H1 (cell line): ENCODE data around the gene DDHD1. TPM values are rescaled to one million over a fixed set of nuclear protein-coding genes. Genes with fewer than 3 reads are reported as not detected.

Source experiments
- CTCF ChIA-PET: fragments of 300-600 bp; sonication (Branson Sonifier 250); formaldehyde crosslinking; loops from one replicate; lab custom pipeline; 2021; ENCODE audit not compliant: partially characterized antibody; lab: Charles Lee
- POLR2A ChIA-PET: fragments of 300-600 bp; sonication (Branson Sonifier 250); formaldehyde crosslinking; loops from one replicate; lab custom pipeline; 2021; ENCODE audit warnings: inconsistent platforms; ENCODE audit not compliant: partially characterized antibody; lab: Charles Lee
- DNase-seq, 2 experiments: peaks; one replicate each; pipeline versions ENCODE4 v3.0.0 to v3.0.0-alpha.2; 2010 to 2022; ENCODE audit warnings: low spot score in 2 of 2, low read depth in 1 of 2, mixed read lengths in 1 of 2
- FAIRE-seq: peaks from 2 replicates; lab custom pipeline; 2011; peaks lifted over from hg19 to GRCh38; lab: Jason Lieb, UNC
- H2AFZ ChIP-seq: 2 replicates; pipeline ENCODE4 v1.8.1; 2012; ENCODE audit warnings: low read length, inconsistent platforms
- H2AK5ac ChIP-seq: 2 replicates; pipeline ENCODE4 v1.6.1; 2013; ENCODE audit warnings: low read depth, low read length
- H2BK120ac ChIP-seq: replicated peaks from 2 replicates; pipeline ENCODE3; 2013; ENCODE audit warnings: low read depth, low read length, inconsistent platforms
- H2BK12ac ChIP-seq: 2 replicates; pipeline ENCODE4 v1.6.1; 2013; ENCODE audit warnings: low read depth, low read length
- H2BK15ac ChIP-seq: 2 replicates; pipeline ENCODE4 v1.6.1; 2013; ENCODE audit warnings: low read length
- H2BK20ac ChIP-seq: 2 replicates; pipeline ENCODE4 v1.6.1; 2013; ENCODE audit warnings: low read length
- H2BK5ac ChIP-seq: 2 replicates; pipeline ENCODE4 v1.6.1; 2013; ENCODE audit warnings: low read depth, low read length
- H3K14ac ChIP-seq: 2 replicates; pipeline ENCODE4 v1.6.1; 2013; ENCODE audit warnings: inconsistent platforms; ENCODE audit not compliant: insufficient read length
- H3K18ac ChIP-seq: 2 replicates; pipeline ENCODE4 v1.6.1; 2013; ENCODE audit warnings: low read length; ENCODE audit errors: extremely low read depth
- H3K23ac ChIP-seq: 2 replicates; pipeline ENCODE4 v1.6.1; 2013; ENCODE audit warnings: inconsistent platforms; ENCODE audit not compliant: insufficient read length
- H3K23me2 ChIP-seq: 2 replicates; pipeline ENCODE4 v1.6.1; 2013; ENCODE audit warnings: low read depth, low read length
- H3K27ac ChIP-seq: 2 replicates; pipeline ENCODE4 v1.6.1; 2011; ENCODE audit warnings: low read depth, low read length, inconsistent platforms
- H3K27me3 ChIP-seq, 4 experiments: replicated peaks in 1 of 4; 1 replicate in 1 of 4; 2 replicates in 3 of 4; pipeline versions ENCODE4 v1.6.1 to v1.8.1; 2011 to 2013; ENCODE audit warnings: low read length in 3 of 4, mild to moderate bottlenecking in 3 of 4, inconsistent platforms in 2 of 4, mixed read lengths in 2 of 4, moderate library complexity in 1 of 4; ENCODE audit not compliant: control insufficient read depth in 3 of 4, insufficient read depth in 3 of 4; ENCODE audit errors: extremely low read depth in 1 of 4
- H3K36me3 ChIP-seq, 4 experiments: 2 replicates each; pipeline versions ENCODE4 v1.6.1 to v1.8.1; 2011 to 2013; ENCODE audit warnings: mild to moderate bottlenecking in 4 of 4, low read length in 3 of 4, moderate library complexity in 2 of 4, control low read depth in 1 of 4, inconsistent platforms in 1 of 4; ENCODE audit not compliant: insufficient read depth in 4 of 4, control insufficient read depth in 2 of 4
- H3K4ac ChIP-seq: replicated peaks from 2 replicates; pipeline ENCODE3; 2013; ENCODE audit warnings: low read length, low read depth, mixed read lengths, inconsistent platforms; ENCODE audit not compliant: insufficient read length
- H3K4me1 ChIP-seq, 4 experiments: replicated peaks in 1 of 4; 1 replicate in 1 of 4; 2 replicates in 3 of 4; pipeline versions ENCODE4 v1.6.1 to v1.8.1; 2011 to 2013; ENCODE audit warnings: low read length in 3 of 4, inconsistent platforms in 2 of 4, mixed read lengths in 1 of 4; ENCODE audit not compliant: insufficient read depth in 4 of 4, control insufficient read depth in 3 of 4
- H3K4me2 ChIP-seq, 2 experiments: 2 replicates each; pipeline versions ENCODE4 v1.6.1 to v1.8.1; 2011 to 2013; ENCODE audit warnings: low read depth in 2 of 2, low read length in 2 of 2, control low read depth in 1 of 2, inconsistent platforms in 1 of 2, mild to moderate bottlenecking in 1 of 2; ENCODE audit not compliant: insufficient read depth in 1 of 2
- H3K4me3 ChIP-seq, 4 experiments: fragments of 200-600, 300-600 bp in 1 of 4; sonication (generic), shearing (Covaris generic), sonication (Bioruptor Twin) in 1 of 4; 2 replicates each; pipeline versions ENCODE4 v1.5.1 to v1.8.1; 2011 to 2016; ENCODE audit warnings: low read length in 4 of 4, low read depth in 3 of 4, control low read depth in 2 of 4, inconsistent platforms in 2 of 4, mild to moderate bottlenecking in 2 of 4, mixed read lengths in 1 of 4, moderate library complexity in 1 of 4; ENCODE audit not compliant: insufficient read depth in 2 of 4; ENCODE audit errors: extremely low read depth in 1 of 4
- H3K56ac ChIP-seq: replicated peaks from 2 replicates; pipeline ENCODE3; 2013; ENCODE audit warnings: low read depth, mild to moderate bottlenecking, mixed read lengths, low read length, inconsistent platforms; ENCODE audit not compliant: insufficient read length
- H3K79me1 ChIP-seq: 2 replicates; pipeline ENCODE4 v1.6.1; 2013; ENCODE audit warnings: low read depth, low read length, control low read depth
- H3K79me2 ChIP-seq, 2 experiments: 2 replicates each; pipeline versions ENCODE4 v1.6.1 to v1.8.1; 2012 to 2013; ENCODE audit warnings: low read length in 2 of 2, mild to moderate bottlenecking in 2 of 2, inconsistent platforms in 1 of 2; ENCODE audit not compliant: insufficient read depth in 2 of 2, control insufficient read depth in 1 of 2
- H3K9ac ChIP-seq, 4 experiments: replicated peaks in 1 of 4; 1 replicate in 1 of 4; 2 replicates in 3 of 4; pipeline versions ENCODE4 v1.6.1 to v1.8.1; 2011 to 2013; ENCODE audit warnings: low read depth in 3 of 4, low read length in 3 of 4, control low read depth in 2 of 4, mild to moderate bottlenecking in 2 of 4, moderate library complexity in 2 of 4, inconsistent platforms in 1 of 4; ENCODE audit errors: extremely low read depth in 1 of 4
- H3K9me3 ChIP-seq, 2 experiments: 2 replicates each; pipeline versions ENCODE4 v1.6.1 to v1.8.1; 2012 to 2013; ENCODE audit warnings: mild to moderate bottlenecking in 2 of 2, moderate library complexity in 2 of 2, control low read depth in 1 of 2, inconsistent platforms in 1 of 2, low read depth in 1 of 2, low read length in 1 of 2, mixed read lengths in 1 of 2; ENCODE audit not compliant: insufficient read depth in 2 of 2
- H4K20me1 ChIP-seq, 2 experiments: replicated peaks in 1 of 2; 2 replicates each; pipeline versions ENCODE3 to v1.8.1; 2011 to 2013; ENCODE audit warnings: inconsistent platforms in 2 of 2, low read length in 2 of 2, mild to moderate bottlenecking in 1 of 2; ENCODE audit not compliant: insufficient read depth in 2 of 2, control insufficient read depth in 1 of 2
- H4K5ac ChIP-seq: 2 replicates; pipeline ENCODE4 v1.6.1; 2013; ENCODE audit warnings: low read length, low read depth, mixed read lengths, inconsistent platforms; ENCODE audit not compliant: insufficient read length
- H4K8ac ChIP-seq: 2 replicates; pipeline ENCODE4 v1.8.0; 2013; ENCODE audit warnings: mild to moderate bottlenecking, moderate library complexity, low read length, inconsistent platforms; ENCODE audit not compliant: insufficient read depth; ENCODE audit errors: extremely low read depth
- H4K91ac ChIP-seq: replicated peaks from 2 replicates; pipeline ENCODE3; 2013; ENCODE audit warnings: low read length, mixed read lengths, inconsistent platforms; ENCODE audit not compliant: insufficient read length
- BACH1 ChIP-seq: IDR thresholded peaks from 2 replicates; pipeline ENCODE4 v1.6.1; 2012; ENCODE audit warnings: low read length, improper control_type of control experiment
- EP300 ChIP-seq, 2 experiments: IDR thresholded peaks; 1 replicate in 1 of 2; 2 replicates in 1 of 2; pipeline ENCODE4 v1.6.1; 2011 to 2012; ENCODE audit warnings: low read depth in 2 of 2, low read length in 2 of 2, mild to moderate bottlenecking in 2 of 2, borderline replicate concordance in 1 of 2, inconsistent platforms in 1 of 2, moderate library complexity in 1 of 2
- HDAC2 ChIP-seq, 2 experiments: fragments of 300-600 bp in 1 of 2; sonication (generic) in 1 of 2; IDR thresholded peaks; 2 replicates each; pipeline ENCODE4 v1.6.1; 2011 to 2012; ENCODE audit warnings: low read depth in 2 of 2, low read length in 2 of 2, mild to moderate bottlenecking in 2 of 2, moderate library complexity in 2 of 2, borderline replicate concordance in 1 of 2, inconsistent platforms in 1 of 2
- JUND ChIP-seq: IDR thresholded peaks from 2 replicates; pipeline ENCODE4 v1.6.1; 2011; ENCODE audit warnings: mild to moderate bottlenecking, improper control_type of control experiment, low read length
- KDM4A ChIP-seq: IDR thresholded peaks from one replicate; pipeline ENCODE4 v1.7.1; 2012; ENCODE audit warnings: low read depth, mild to moderate bottlenecking, moderate library complexity, low read length, inconsistent platforms; ENCODE audit not compliant: severe bottlenecking
- POLR2A ChIP-seq, 2 experiments: IDR thresholded peaks; 1 replicate in 1 of 2; 2 replicates in 1 of 2; pipeline ENCODE4 v1.6.1; 2011; ENCODE audit warnings: low read depth in 2 of 2, low read length in 2 of 2, mild to moderate bottlenecking in 2 of 2; ENCODE audit errors: control extremely low read depth in 1 of 2
- SIRT6 ChIP-seq: IDR thresholded peaks from one replicate; pipeline ENCODE4 v1.7.1; 2012; ENCODE audit warnings: low read length, inconsistent platforms
- SIX5 ChIP-seq: IDR thresholded peaks from 2 replicates; pipeline ENCODE4 v1.6.1; 2011; ENCODE audit warnings: mild to moderate bottlenecking, low read depth, low read length
- SRF ChIP-seq: IDR thresholded peaks from 2 replicates; pipeline ENCODE4 v1.6.1; 2011; ENCODE audit warnings: mild to moderate bottlenecking, low read depth, low read length, moderate library complexity
- SUZ12 ChIP-seq: fragments of 200-600 bp; sonication (generic); IDR thresholded peaks from 2 replicates; pipeline ENCODE4 v1.6.1; 2012; ENCODE audit warnings: mild to moderate bottlenecking, inconsistent platforms, low read length, moderate library complexity, mixed read lengths
- TAF7 ChIP-seq: optimal IDR thresholded peaks from 2 replicates; pipeline ENCODE3; 2011; ENCODE audit warnings: low read depth, mild to moderate bottlenecking, inconsistent platforms, low read length, moderate library complexity, borderline replicate concordance
- TCF12 ChIP-seq: IDR thresholded peaks from 2 replicates; pipeline ENCODE4 v1.6.1; 2011; ENCODE audit warnings: low read depth, mild to moderate bottlenecking, low read length
- YY1 ChIP-seq: IDR thresholded peaks from 2 replicates; pipeline ENCODE4 v1.6.1; 2011; ENCODE audit warnings: low read depth, mild to moderate bottlenecking, low read length
- WGBS, 2 experiments: shearing (Covaris generic) in 1 of 2; methylation state at CpG; one replicate each; pipeline versions ENCODE4 v1.1.6 to v1.1.7; 2013 to 2015; ENCODE audit warnings: low lambda C conversion rate in 2 of 2, mixed read lengths in 2 of 2, inconsistent platforms in 1 of 2, low coverage in 1 of 2, missing lambda C conversion rate in 1 of 2; ENCODE audit not compliant: insufficient replicate concordance in 2 of 2, insufficient coverage in 1 of 2, insufficient read length in 1 of 2; ENCODE audit errors: extremely low coverage in 1 of 2, missing lambda C conversion rate in 1 of 2; 5-methylcytosine and 5-hydroxymethylcytosine counted together
- polyA plus RNA-seq, 7 experiments: library from polyadenylated mRNA; depleted of rRNA in 3 of 7; stranded (reverse) in 5 of 7; unstranded in 2 of 7; fragments of >200 nt in 5 of 7; fragments of 200-250 nt in 2 of 7; gene quantifications; 1 replicate in 5 of 7; 2 replicates in 1 of 7; 4 replicates in 1 of 7; pipeline versions ENCODE4 v1.2.1 to v1.2.3, GENCODE V29; 2011 to 2013; ENCODE audit warnings: missing spikeins in 2 of 7, mixed read lengths in 2 of 7
- total RNA-seq: library from RNA; stranded (reverse); fragmentation: NEBNext Ultra II Directional; extraction: Animal tissue kit (Norgen Biotek cat#: 25700); gene quantifications from 2 replicates; pipeline ENCODE4 v1.2.1, GENCODE V29; 2021
- TF ChIP-seq, protein P1 (sequence below): IDR thresholded peaks from 2 replicates; pipeline ENCODE4 v1.6.1; 2012; ENCODE audit warnings: low read length, inconsistent platforms

The DDHD1 gene
- total and polyA plus RNA-seq, 2 of the 8 experiments (the other 6 are each of a cell fraction or from before 2014, with no cell fraction given), result 3.6 to 16.0 TPM

DNA sequence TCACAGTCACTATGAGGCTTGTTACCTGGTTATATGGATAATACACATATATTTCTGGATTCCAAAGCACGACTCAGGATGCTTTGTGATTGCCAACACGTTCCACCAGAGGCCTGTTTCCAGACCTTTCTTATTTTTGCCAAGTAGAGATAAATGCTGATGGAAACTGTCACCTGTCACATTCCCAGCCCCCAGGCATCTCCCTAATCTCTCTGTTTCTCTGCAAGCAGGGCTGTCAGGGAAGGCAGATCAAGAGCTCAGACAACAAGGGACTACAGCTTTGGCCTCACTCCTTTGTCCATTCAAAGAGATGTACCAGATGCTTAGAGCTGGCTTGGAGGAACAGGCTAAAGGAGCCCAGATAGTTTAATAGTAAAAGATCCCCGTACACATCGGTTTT is 21.8 kb upstream of the DDHD1 start:
- Histone ChIP-seq H2BK12ac (no peak overlapping the region), H3K23me2 (no peaks in the 10 kb centered on the region), H3K56ac (no peak overlapping the region), H4K91ac (no peak overlapping the region), H2BK15ac (no peak overlapping the region), H3K79me1 (no peaks in the 10 kb centered on the region), H3K27me3 (no peaks in the 10 kb centered on the region), H3K18ac (no peak overlapping the region), H3K9me3 (no peaks in the 10 kb centered on the region), H3K79me2 (no peaks in the 10 kb centered on the region), H4K5ac (no peak overlapping the region), H3K36me3 (no peaks in the 10 kb centered on the region), H3K23ac (no peak overlapping the region), H4K8ac (no peak overlapping the region), H2BK20ac (no peak overlapping the region), H2AK5ac (no peak overlapping the region), H3K4ac (no peak overlapping the region), H3K9ac (no peak overlapping the region), H2BK5ac (no peak overlapping the region), H3K4me1 (no peaks in the 10 kb centered on the region; a peak in 1 of 7 replicates), H2BK120ac (no peak overlapping the region), H3K4me3 (no peak overlapping the region), H3K27ac (no peak overlapping the region), H3K14ac (no peak overlapping the region), H3K4me2 (no peak overlapping the region), H2AFZ (no peak overlapping the region), H4K20me1 (no peaks in the 10 kb centered on the region)
- FAIRE-seq, result no peak
- WGBS, 2 experiments, result 89% methylated on average over 4 of the region's 4 CpGs; no CpG with 5 or more reads in 1 of the 2 experiments
- CTCF ChIA-PET, result no interaction called here
- POLR2A ChIA-PET, result no interaction called here
- peak in 1 of 2 experiments; percentile 10 for DNase-seq
- TF ChIP-seq, protein P1, sequence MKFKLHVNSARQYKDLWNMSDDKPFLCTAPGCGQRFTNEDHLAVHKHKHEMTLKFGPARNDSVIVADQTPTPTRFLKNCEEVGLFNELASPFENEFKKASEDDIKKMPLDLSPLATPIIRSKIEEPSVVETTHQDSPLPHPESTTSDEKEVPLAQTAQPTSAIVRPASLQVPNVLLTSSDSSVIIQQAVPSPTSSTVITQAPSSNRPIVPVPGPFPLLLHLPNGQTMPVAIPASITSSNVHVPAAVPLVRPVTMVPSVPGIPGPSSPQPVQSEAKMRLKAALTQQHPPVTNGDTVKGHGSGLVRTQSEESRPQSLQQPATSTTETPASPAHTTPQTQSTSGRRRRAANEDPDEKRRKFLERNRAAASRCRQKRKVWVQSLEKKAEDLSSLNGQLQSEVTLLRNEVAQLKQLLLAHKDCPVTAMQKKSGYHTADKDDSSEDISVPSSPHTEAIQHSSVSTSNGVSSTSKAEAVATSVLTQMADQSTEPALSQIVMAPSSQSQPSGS, result no peak
- TF ChIP-seq SIRT6 (no peak), POLR2A (IDR thresholded peaks at IDR 0.05; ENCODE audit: control extremely low read depth in 1 of 2, low read depth in 2 of 2, low read length in 2 of 2) (no peak), YY1 (no peak), JUND (no peak), TAF7 (no peak), SRF (no peak), EP300 (IDR thresholded peaks at IDR 0.05; ENCODE audit: borderline replicate concordance in 1 of 2, low read depth in 2 of 2, low read length in 2 of 2) (no peak), BACH1 (no peak), KDM4A (no peak), HDAC2 (IDR thresholded peaks at IDR 0.05; ENCODE audit: borderline replicate concordance in 1 of 2, low read depth in 2 of 2, low read length in 2 of 2) (no peak), SIX5 (no peak), TCF12 (no peak), SUZ12 (no peak)
